NCI-H1092 (cell line): ENCODE results near the gene INIP.
"Not testable (repeated sequence)": the region's sequence is repeated elsewhere in the genome, so short reads cannot be mapped to it uniquely, and the experiment has no call there.

ENCODE experiments used
- DNase-seq: peaks from one replicate; lab custom pipeline; 2025; lab: John Stamatoyannopoulos, UW

INIP gene

GRCh38 chr9:112743216-112743836 is 25.4 kb upstream of the INIP start:
- no peak for DNase-seq

DNA sequence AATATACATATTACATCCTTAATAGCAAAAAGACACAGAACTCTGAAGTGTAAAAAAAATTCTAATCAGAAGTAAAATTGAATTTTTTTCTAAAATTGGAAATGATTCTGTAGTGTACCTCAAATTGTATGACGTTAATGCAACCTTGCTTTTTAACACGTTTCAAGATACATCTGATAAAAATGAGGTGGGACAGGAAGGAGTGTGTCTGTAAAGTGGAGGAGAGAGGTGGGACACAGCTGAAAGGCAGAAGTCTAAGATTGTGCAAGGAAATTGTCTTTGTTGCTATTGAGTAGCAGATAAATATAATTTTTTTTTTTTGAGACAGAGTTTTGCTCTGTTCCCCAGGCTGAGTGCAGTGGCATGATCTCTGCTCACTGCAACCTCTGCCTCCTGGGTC is 17.0 kb upstream of the INIP start:
- no peak for DNase-seq

- DNase-seq: no peak
These were observed 14.1 kb upstream of the INIP start for GRCh38 chr9:112731971-112732370.

- no peak for DNase-seq
These were observed 10.5 kb upstream of the INIP start for GRCh38 chr9:112728401-112728800.

DNA sequence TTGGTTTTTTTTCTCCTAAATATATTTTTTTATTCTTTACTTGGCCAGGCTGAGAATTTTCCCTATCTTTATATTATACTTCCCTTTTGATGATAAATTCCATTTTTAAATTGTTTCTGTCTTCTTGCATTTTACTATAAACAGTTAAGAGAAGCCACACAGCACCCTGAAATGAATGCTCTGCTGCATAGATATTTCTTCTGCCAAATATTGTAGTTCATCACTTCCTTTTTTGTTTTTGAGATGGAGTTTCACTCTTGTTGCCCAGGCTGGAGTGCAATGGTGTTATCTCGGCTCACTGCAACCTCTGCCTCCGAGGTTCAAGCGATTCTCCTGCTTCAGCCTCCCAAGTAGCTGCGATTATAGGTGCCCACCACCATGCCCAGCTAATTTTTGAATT is 8.5 kb upstream of the INIP start:
- DNase-seq: no peak

- no peak for DNase-seq
These were observed 8.0 kb upstream of the INIP start for GRCh38 chr9:112725961-112726360.

GRCh38 chr9:112722749-112723148 is 4.8 kb upstream of the INIP start:
- DNase-seq: not testable (repeated sequence)

- no peak for DNase-seq
These were observed 2.3 kb upstream of the INIP start for GRCh38 chr9:112720113-112720780.

GRCh38 chr9:112719696-112720095 is 1.8 kb upstream of the INIP start:
- no peak for DNase-seq

- DNase-seq: no peak
These were observed 1.3 kb upstream of the INIP start for GRCh38 chr9:112719241-112719691.

DNA sequence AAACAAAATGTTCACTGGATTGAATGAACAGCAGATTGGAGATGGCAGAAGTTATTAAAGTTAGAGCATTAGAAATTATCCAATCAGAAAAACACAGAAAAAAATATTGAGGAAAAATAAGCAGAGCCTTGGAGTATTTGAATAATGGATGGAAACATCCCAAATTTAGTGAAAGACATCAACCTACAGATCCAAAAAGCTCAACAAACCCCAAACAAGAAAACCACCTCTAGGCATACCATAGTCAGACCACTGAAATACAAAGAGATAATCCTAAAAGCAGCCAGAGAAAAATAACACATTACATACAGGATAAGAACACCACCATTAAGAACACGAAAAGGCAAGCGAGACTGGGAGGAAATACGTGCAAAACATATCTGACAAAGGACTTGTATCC is 5.2 kb downstream of the INIP start:
- no peak for DNase-seq

- no peak for DNase-seq
These were observed 6.7 kb downstream of the INIP start for GRCh38 chr9:112711050-112711689.

DNA sequence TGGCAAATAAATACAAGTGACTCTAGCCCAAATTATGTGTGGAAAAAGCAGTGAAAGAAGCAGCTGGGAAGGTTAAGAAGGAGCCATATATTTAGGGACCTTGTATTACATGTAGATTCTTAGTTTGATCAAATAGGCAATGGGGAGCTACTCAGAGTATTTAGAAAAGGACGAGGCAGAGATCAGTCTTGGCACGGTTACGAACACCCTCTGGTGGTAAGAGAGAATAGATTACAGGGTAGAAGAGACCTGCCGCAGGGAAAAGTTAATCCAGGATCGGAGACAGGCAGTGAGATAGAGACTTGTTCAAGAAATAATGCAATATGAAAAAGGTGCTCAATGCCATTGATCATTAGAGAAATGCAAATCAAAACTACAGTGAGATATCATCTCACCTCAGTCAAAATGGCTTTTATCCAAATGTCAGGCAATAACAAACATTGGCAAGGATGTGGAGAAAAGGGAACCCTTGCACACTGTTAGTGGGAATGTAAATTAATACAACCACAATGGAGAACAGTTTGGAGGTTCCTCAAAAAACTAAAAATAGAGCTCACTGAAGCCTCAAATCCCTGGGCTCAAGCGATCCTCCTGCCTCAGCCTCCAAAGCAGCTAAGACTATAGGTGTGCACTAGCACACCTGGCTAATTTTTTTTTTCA is 12.0 kb downstream of the INIP start:
- DNase-seq: no peak

GRCh38 chr9:112703304-112703703 is 14.6 kb downstream of the INIP start:
- DNase-seq: no peak

DNA sequence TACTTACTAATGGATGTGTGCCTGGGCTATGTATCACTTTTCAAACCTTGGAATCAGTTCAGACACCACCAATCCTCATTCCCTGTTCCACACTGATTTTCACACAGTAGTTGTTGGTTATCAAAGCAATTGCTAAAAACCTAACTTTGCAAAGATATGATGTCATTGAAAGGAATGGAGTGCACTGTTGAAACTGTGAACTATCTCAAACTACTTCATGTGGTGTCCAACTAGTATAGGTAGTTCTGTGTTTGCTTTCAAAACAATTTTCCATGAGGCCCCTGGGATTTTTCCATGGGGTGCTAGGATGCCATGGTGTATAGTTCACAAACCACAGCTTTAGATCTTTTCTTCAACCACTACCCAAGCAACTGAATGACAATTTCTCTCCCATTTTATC is 17.8 kb downstream of the INIP start:
- DNase-seq: no peak

DNA sequence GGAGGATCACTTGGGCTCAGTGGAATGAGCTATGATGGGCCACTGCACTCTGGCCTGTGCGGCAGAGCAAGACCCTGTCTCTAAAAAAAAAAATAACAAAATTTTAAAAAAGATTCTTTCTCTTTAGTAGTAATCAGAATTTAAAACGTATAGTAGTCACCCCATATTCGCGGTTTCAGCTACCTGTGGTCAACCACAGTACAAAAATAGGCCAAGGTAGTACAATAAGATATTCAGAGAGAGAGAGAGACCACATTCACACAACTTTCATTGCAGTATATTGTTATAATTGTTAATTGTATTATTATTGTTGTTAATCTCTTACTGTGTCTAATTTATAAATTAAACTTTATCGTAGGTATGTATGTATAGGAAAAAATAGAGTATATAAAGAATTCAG is 18.7 kb downstream of the INIP start:
- DNase-seq: no peak

- no peak for DNase-seq
These were observed 21.5 kb downstream of the INIP start for GRCh38 chr9:112696461-112696860.

DNA sequence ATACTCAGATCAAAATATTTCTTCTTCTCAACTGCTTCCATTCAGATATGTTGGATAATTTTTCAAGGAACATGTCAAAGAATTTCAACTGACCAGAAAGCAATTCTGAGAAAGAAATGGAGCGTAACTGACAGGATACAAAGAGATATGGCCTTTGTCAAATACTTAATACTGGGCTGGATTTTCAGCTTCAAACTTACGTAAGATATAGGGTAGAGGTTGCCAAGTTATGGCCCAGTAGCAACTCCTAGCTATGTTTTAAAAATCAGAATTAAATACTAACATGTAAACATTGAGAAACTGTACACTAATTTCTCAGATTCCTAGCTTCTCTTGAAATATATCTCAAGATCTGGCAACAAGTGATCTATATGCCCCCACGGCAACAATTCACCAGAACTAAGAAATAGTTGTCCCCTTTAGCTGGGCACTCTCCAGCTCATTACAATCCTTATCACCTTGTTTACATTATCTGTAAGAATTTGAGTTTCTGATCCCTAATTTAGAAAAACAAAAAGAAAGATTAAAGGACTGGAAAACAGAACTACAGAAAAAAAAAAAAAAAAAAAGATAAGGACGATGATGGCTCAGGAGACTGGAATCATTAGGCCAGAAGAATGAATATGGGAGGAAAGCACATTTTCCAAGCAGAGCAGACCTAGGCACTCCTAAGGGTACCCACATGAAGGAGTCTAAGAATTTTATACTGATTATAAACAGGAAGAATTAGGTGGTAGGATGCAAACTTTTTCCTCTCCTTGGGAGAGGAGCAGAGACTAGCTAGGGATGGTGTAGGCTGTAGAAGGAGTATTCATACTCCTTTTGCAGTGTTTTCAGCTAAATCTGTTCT is 23.0 kb downstream of the INIP start:
- DNase-seq: no peak

- DNase-seq: no peak
These were observed 28.7 kb downstream of the INIP start for GRCh38 chr9:112689161-112689740.

DNA sequence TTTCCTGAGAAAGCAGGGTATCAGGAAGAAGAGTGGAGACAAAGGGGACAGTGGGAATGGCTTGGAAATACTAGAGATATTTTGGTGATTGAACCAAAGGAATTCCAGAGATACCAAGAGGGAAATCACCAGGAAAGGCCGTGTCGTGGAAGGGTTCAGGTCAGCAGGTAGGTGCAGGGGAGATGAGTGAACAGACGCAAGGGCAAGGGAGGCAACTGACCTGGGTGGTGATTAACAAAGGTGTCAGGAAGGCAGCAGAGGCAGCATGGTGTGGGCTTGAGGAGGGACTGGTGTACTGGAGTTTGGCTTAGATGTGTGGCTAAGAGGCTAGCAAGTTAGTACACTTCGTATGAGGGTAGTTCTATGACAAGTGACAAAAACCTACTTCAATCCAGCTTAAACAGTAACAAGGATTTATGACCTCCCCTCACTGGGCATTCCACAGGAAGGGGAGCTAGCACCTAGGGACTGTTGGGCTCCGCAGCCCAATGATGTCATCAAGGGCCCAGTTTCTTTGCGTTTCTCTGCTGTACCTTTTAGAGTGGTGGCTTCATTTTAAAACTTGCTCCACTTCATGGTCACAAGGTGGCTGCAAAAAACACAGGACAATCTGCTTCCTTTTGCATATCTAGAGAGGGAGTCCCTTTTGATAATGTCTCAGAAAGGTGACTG is 37.0 kb downstream of the INIP start:
- no peak for DNase-seq

DNA sequence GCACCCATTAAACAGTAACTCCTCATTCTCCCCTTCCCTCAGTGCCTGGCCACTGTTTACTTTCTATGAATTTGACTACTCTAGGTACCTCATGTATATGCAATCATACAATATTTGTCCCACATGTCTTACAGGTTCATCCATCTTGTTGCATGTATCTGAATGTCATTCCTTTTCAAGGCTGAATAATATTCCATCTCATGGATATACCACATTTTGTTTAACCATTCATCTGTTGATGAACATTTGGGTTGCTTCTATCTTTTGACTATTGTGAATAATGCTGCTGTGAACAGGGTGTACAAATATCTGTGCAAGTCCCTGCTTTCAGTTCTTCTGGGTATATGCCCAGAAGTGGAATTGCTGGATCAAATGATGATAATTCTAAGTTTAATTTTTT is 40.9 kb downstream of the INIP start:
- no peak for DNase-seq
